ENCODE results near the gene SLC6A7.

Gene SLC6A7

DNA sequence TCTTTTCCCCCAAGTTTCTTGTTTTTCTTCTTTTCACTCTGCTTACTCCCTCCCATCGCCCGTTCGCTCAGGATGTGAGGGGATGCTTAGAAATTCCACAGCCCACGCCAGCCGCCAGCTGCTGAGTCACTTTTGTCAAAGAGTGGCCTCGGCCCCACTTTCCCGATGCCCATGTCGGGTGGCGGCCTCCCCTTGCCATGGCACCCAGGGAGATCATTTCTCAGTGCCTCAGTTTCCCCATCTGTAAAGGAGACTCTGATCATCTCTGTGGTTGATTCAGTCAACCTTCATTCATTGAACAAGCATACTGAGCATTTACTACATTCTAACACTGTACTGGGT is 33.9 kb upstream of the SLC6A7 start:
- H3K27ac ChIP-seq (ENCODE audit: low read length), result no peak overlapping the region
- H3K4me2 ChIP-seq (ENCODE audit: low read length), result peak overlapping the region; percentile 97
- H2AFZ ChIP-seq (ENCODE audit: low read depth, low read length), result peak overlapping the region; percentile 74; the same call in 1 of the 2 replicates
- H3K79me2 ChIP-seq (ENCODE audit: low read length), result no peaks in the 10 kb centered on the region
- H3K9me3 ChIP-seq (ENCODE audit: insufficient read depth, low read length), result no peaks in the 10 kb centered on the region
- peaks cover 11% of the 10 kb centered on the region for H3K4me1 ChIP-seq (ENCODE audit: low read length)
- H4K20me1 ChIP-seq (ENCODE audit: insufficient read depth, low read length), result no peaks in the 10 kb centered on the region
- peak overlapping the region; percentile 61 for H3K9ac ChIP-seq (ENCODE audit: low read length)
- no peaks in the 10 kb centered on the region for H3K36me3 ChIP-seq (replicated peaks; ENCODE audit: low read depth, low read length)
- TF ChIP-seq EZH2phosphoT487 (IDR thresholded peaks at IDR 0.05; ENCODE audit: low read depth), result no peak
- TF ChIP-seq, protein P1, sequence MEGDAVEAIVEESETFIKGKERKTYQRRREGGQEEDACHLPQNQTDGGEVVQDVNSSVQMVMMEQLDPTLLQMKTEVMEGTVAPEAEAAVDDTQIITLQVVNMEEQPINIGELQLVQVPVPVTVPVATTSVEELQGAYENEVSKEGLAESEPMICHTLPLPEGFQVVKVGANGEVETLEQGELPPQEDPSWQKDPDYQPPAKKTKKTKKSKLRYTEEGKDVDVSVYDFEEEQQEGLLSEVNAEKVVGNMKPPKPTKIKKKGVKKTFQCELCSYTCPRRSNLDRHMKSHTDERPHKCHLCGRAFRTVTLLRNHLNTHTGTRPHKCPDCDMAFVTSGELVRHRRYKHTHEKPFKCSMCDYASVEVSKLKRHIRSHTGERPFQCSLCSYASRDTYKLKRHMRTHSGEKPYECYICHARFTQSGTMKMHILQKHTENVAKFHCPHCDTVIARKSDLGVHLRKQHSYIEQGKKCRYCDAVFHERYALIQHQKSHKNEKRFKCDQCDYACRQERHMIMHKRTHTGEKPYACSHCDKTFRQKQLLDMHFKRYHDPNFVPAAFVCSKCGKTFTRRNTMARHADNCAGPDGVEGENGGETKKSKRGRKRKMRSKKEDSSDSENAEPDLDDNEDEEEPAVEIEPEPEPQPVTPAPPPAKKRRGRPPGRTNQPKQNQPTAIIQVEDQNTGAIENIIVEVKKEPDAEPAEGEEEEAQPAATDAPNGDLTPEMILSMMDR (IDR thresholded peaks at IDR 0.05; ENCODE audit: low read depth, low read length), result no peak
- H3K4me3 ChIP-seq (ENCODE audit: low read length), result peak overlapping the region; percentile 81
- H3K27me3 ChIP-seq (ENCODE audit: low read depth, low read length), result no peaks in the 10 kb centered on the region

DNA sequence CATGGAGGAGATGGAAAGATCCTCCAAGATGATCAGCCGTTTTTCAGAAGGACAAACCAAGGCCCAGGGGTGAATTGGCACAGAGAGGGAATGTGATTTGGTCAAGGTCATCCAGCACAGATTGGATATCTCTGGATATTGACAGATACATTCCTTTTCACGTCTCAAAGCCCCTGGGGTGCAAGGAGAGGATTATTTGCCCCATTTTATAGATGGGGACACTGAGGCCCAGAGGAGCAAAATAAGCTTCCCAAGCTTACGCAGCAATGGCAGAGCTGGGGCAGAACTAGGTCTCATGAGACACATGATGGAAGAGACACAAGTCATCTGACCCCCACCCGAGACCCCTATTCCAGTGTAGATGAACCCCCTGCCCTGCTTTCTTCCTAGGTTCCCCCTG is 33.3 kb upstream of the SLC6A7 start:
- Histone ChIP-seq H3K79me2 (ENCODE audit: low read length) (no peaks in the 10 kb centered on the region), H3K9ac (ENCODE audit: low read length) (0 out of 2 replicates have a peak overlapping the region, but pooled peaks have one; percentile 61), H3K27me3 (ENCODE audit: low read depth, low read length) (no peaks in the 10 kb centered on the region), H3K9me3 (ENCODE audit: insufficient read depth, low read length) (no peaks in the 10 kb centered on the region), H3K4me3 (ENCODE audit: low read length) (peak overlapping the region; percentile 81), H2AFZ (ENCODE audit: low read depth, low read length) (no peak overlapping the region; the same call in 1 of the 2 replicates), H4K20me1 (ENCODE audit: insufficient read depth, low read length) (no peaks in the 10 kb centered on the region), H3K4me1 (ENCODE audit: low read length) (peaks cover 15% of the 10 kb centered on the region), H3K36me3 (replicated peaks; ENCODE audit: low read depth, low read length) (no peaks in the 10 kb centered on the region), H3K4me2 (ENCODE audit: low read length) (peak overlapping the region; percentile 97), H3K27ac (ENCODE audit: low read length) (no peak overlapping the region)
- no peak for TF ChIP-seq EZH2phosphoT487 (IDR thresholded peaks at IDR 0.05; ENCODE audit: low read depth)
- TF ChIP-seq, protein P1 (IDR thresholded peaks at IDR 0.05; ENCODE audit: low read depth, low read length), result no peak

DNA sequence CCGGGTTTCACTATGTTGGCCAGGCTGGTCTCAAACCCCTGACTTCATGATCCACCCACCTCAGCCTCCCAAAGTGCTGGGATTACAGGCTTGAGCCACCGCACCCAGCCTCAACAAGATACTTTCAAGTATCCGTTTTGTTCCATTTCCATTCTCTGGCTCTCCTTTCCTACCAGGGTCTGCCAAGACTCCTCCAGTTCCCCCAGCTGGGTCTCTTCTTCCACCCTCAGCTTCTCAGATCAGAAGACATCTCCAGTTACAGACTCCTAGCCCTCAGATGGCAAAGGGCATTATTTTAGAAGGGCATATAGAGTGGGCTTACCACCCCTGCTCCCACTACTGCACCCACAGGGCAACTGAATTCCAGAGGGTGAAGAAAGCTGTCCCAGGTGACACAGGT is 32.7 kb upstream of the SLC6A7 start:
- Histone ChIP-seq H3K9ac (ENCODE audit: low read length) (no peak overlapping the region), H3K27ac (ENCODE audit: low read length) (no peak overlapping the region), H3K9me3 (ENCODE audit: insufficient read depth, low read length) (no peaks in the 10 kb centered on the region), H3K27me3 (ENCODE audit: low read depth, low read length) (no peaks in the 10 kb centered on the region), H4K20me1 (ENCODE audit: insufficient read depth, low read length) (no peaks in the 10 kb centered on the region), H3K4me2 (ENCODE audit: low read length) (no peak overlapping the region), H3K79me2 (ENCODE audit: low read length) (no peaks in the 10 kb centered on the region), H3K36me3 (replicated peaks; ENCODE audit: low read depth, low read length) (no peaks in the 10 kb centered on the region), H3K4me1 (ENCODE audit: low read length) (peaks cover 20% of the 10 kb centered on the region), H2AFZ (ENCODE audit: low read depth, low read length) (no peak overlapping the region), H3K4me3 (ENCODE audit: low read length) (no peak overlapping the region)
- TF ChIP-seq, protein P1 (IDR thresholded peaks at IDR 0.05; ENCODE audit: low read depth, low read length), result no peak
- TF ChIP-seq EZH2phosphoT487 (IDR thresholded peaks at IDR 0.05; ENCODE audit: low read depth), result no peak

DNA sequence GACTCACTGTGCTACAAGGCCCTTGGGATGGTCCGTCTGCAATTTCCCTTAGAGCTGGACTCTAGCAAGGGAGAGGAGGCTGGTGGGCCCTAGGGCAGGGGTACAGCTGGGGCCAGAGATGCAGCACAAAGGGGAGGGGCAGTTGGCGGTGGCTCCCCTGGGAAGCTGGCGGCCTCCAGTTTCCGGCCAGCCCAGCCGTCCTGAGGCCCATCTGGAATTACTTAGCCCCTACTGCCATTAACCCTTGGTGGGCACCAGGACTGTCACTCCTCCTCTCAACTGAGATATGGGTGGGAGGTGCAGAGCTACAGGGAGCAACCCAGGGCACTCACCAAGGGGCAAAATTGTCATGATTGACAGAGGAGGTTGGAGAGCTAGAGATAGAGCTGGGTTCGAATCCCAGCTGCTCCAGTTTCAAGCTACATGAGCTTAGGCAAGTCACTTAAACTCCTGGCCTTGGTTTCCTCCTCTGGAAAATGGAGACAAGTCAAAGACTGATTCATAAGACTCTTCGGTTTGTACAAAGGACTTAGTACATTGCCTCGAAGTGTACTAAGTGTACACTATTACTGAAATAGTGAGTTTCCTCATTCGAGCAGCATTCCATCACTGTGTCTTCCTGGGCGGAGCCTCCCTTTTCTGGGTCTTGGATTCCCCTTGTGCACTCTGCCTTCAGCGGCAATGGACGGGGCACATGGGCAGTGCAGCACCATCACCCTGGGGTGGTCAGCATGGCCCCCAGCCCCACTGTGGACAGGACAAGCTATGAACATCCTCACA is 31.5 kb upstream of the SLC6A7 start:
- H3K4me2 ChIP-seq (ENCODE audit: low read length), result no peak overlapping the region
- no peak overlapping the region for H3K4me3 ChIP-seq (ENCODE audit: low read length)
- TF ChIP-seq, protein P1 (IDR thresholded peaks at IDR 0.05; ENCODE audit: low read depth, low read length), result no peak
- TF ChIP-seq EZH2phosphoT487 (IDR thresholded peaks at IDR 0.05; ENCODE audit: low read depth), result no peak
- H3K27me3 ChIP-seq (ENCODE audit: low read depth, low read length), result no peaks in the 10 kb centered on the region
- H4K20me1 ChIP-seq (ENCODE audit: insufficient read depth, low read length), result no peaks in the 10 kb centered on the region
- H3K79me2 ChIP-seq (ENCODE audit: low read length), result no peaks in the 10 kb centered on the region
- peaks cover 32% of the 10 kb centered on the region for H3K4me1 ChIP-seq (ENCODE audit: low read length)
- H3K9ac ChIP-seq (ENCODE audit: low read length), result no peak overlapping the region
- no peak overlapping the region for H3K27ac ChIP-seq (ENCODE audit: low read length)
- no peaks in the 10 kb centered on the region for H3K9me3 ChIP-seq (ENCODE audit: insufficient read depth, low read length)
- H3K36me3 ChIP-seq (replicated peaks; ENCODE audit: low read depth, low read length), result no peaks in the 10 kb centered on the region
- H2AFZ ChIP-seq (ENCODE audit: low read depth, low read length), result no peak overlapping the region
